Measurements from ENCODE around the gene RNF31. TPM values are rescaled to one million over a fixed set of nuclear protein-coding genes. Genes with fewer than 3 reads are reported as not detected.

Gene RNF31
- total and polyA plus RNA-seq, 2 of the 13 experiments (the other 11 are each of a cell fraction or from before 2014, with no cell fraction given) = 48.2 to 86.8 TPM

- TF ChIP-seq ZBED4 (CRISPR knock-in tag; IDR thresholded peaks at IDR 0.05; ENCODE audit: borderline replicate concordance) = peak; percentile 89
- peak; percentile 86 for TF ChIP-seq ZFP36L1 (CRISPR knock-in tag; IDR thresholded peaks at IDR 0.05)
- no peak for TF ChIP-seq ZBTB2 (CRISPR knock-in tag; IDR thresholded peaks at IDR 0.05; ENCODE audit: low read depth)
- TF ChIP-seq PHF20 (CRISPR knock-in tag; IDR thresholded peaks at IDR 0.05) = no peak
- TF ChIP-seq CBX5 (CRISPR knock-in tag; IDR thresholded peaks at IDR 0.05; ENCODE audit: borderline replicate concordance) = peak; percentile 86
- TF ChIP-seq ZNF12 (CRISPR knock-in tag; IDR thresholded peaks at IDR 0.05) = peak; percentile 77
- TF ChIP-seq NCOR1 (IDR thresholded peaks at IDR 0.05; ENCODE audit: borderline replicate concordance, low read length) = no peak; the same call in 1 of the 2 replicates
- TF ChIP-seq ZBTB44 (CRISPR knock-in tag; IDR thresholded peaks at IDR 0.05) = peak; percentile 95
- peak; percentile 100 for TF ChIP-seq PHF8 (CRISPR knock-in tag; IDR thresholded peaks at IDR 0.05)
- TF ChIP-seq CEBPG (CRISPR knock-in tag; IDR thresholded peaks at IDR 0.05) = no peak
- 0 out of 2 replicates have a peak, but pooled peaks have one; percentile 12 for TF ChIP-seq LCORL (IDR thresholded peaks at IDR 0.05)
- TF ChIP-seq LCORL (CRISPR knock-in tag; IDR thresholded peaks at IDR 0.05) = peak; percentile 96; the same call in 1 of the 2 replicates
- peak; percentile 98 for TF ChIP-seq ZNF235 (CRISPR knock-in tag; IDR thresholded peaks at IDR 0.05; ENCODE audit: borderline replicate concordance)
- TF ChIP-seq KLF15 (CRISPR knock-in tag; IDR thresholded peaks at IDR 0.05; ENCODE audit: borderline replicate concordance) = peak; percentile 95
- TF ChIP-seq NCOA1 (CRISPR knock-in tag; IDR thresholded peaks at IDR 0.05) = 0 out of 2 replicates have a peak, but pooled peaks have one; percentile 59
- no peak for TF ChIP-seq NBN (conservative IDR thresholded peaks at IDR 0.05)
- TF ChIP-seq ZNF652 (CRISPR knock-in tag; IDR thresholded peaks at IDR 0.05; ENCODE audit: borderline replicate concordance, low read depth) = peak; percentile 19
- TF ChIP-seq RAD51 (IDR thresholded peaks at IDR 0.05; ENCODE audit: borderline replicate concordance) = no peak
- TF ChIP-seq ZNF574 (CRISPR knock-in tag; IDR thresholded peaks at IDR 0.05) = peak; percentile 98
- no peak; the same call in 1 of the 2 replicates for TF ChIP-seq BHLHE40 (IDR thresholded peaks at IDR 0.05; ENCODE audit: low read length)
- TF ChIP-seq POLR2A (IDR thresholded peaks at IDR 0.05; ENCODE audit: insufficient read depth in 1 of 2, low read depth in 2 of 2, low read length in 2 of 2) = peak in 1 of 2 experiments; percentile 81; a peak in 2 of 4 replicates
Measured at GRCh38 chr14:24195186-24196070, 48.1 kb downstream of the RNF31 start, which contains the start of gene TM9SF1 (continued).

Data from HepG2 (cell line).